K562 (cell line): Measurements from ENCODE around the gene LDB1. TPM values are rescaled to one million over a fixed set of nuclear protein-coding genes. Genes with fewer than 3 reads are reported as not detected.

ENCODE experiments used
- FOXP4 ChIP-seq: sonication (generic); formaldehyde crosslinking; IDR thresholded peaks from 2 replicates; pipeline ENCODE4 v1.8.0; 2022; ENCODE audit warnings: mild to moderate bottlenecking, missing genetic modification reagents, borderline replicate concordance
- HMGXB4 ChIP-seq: sonication (generic); formaldehyde crosslinking; IDR thresholded peaks from 2 replicates; pipeline ENCODE4 v1.8.1; 2023; ENCODE audit warnings: mild to moderate bottlenecking, missing genetic modification reagents
- HNRNPUL1 ChIP-seq: fragments of 200-400 bp; formaldehyde crosslinking; IDR thresholded peaks from 2 replicates; pipeline ENCODE4 v1.6.1; 2017; ENCODE audit warnings: low read length
- PHF8 ChIP-seq: fragments of 200-600 bp; sonication (generic); IDR thresholded peaks from 2 replicates; pipeline ENCODE4 v1.6.1; 2012; ENCODE audit warnings: mixed run types, mild to moderate bottlenecking, inconsistent platforms, low read length, moderate library complexity, borderline replicate concordance
- SLC30A9 ChIP-seq: fragments of 250-450 bp; sonication (Bioruptor Pico); IDR thresholded peaks from 2 replicates; pipeline ENCODE4 v1.8.0; 2022; ENCODE audit warnings: mild to moderate bottlenecking, moderate library complexity
- polyA plus RNA-seq, 8 experiments: library from polyadenylated mRNA; depleted of rRNA in 4 of 8; stranded (reverse) in 5 of 8; unstranded in 3 of 8; fragments of >200 nt; fragmentation: Nextera tagmentation in 2 of 8; fragmentation: Illumina TruSeq in 1 of 8; extraction: Ambion mirVana in 2 of 8; extraction: Trizol in 1 of 8; gene quantifications; 2 replicates each; pipeline versions ENCODE4 v1.2.1 to v1.2.3, GENCODE V29; 2011 to 2014; ENCODE audit warnings: inconsistent platforms in 1 of 8, missing spikeins in 1 of 8
- total RNA-seq, 7 experiments: library from RNA; depleted of rRNA in 6 of 7; stranded (reverse); fragments of >200 nt in 6 of 7; fragmentation: Illumina TruSeq in 2 of 7; extraction: Trizol in 2 of 7; gene quantifications; 2 replicates each; pipeline versions ENCODE4 v1.2.1 to v1.2.3, GENCODE V29; 2011 to 2021; ENCODE audit warnings: low replicate concordance in 1 of 7

The LDB1 gene
- total and polyA plus RNA-seq, 9 of the 15 experiments (the other 6 are each of a cell fraction or from before 2014, with no cell fraction given) = 1.9 to 137 (median 105) TPM

- no peak for TF ChIP-seq SLC30A9 (CRISPR knock-in tag)
- TF ChIP-seq HMGXB4 (CRISPR knock-in tag) = no peak
- TF ChIP-seq HNRNPUL1 = no peak
- TF ChIP-seq PHF8 = no peak
- no peak for TF ChIP-seq FOXP4 (CRISPR knock-in tag)
Observed at GRCh38 chr10:102111276-102111675, 8.9 kb downstream of the LDB1 start (continued).
